Activated gamma-delta T cell treated with Interleukin-2 at 50 U/mL for 16 hours (primary cell): Measurements from ENCODE around the gene BFAR.
"Not testable (repeated sequence)": the region's sequence is repeated elsewhere in the genome, so short reads cannot be mapped to it uniquely, and the experiment has no call there.

Source experiments
- DNase-seq: peaks from one replicate; pipeline ENCODE4 v3.0.0-alpha.2; 2020

The BFAR gene

DNA sequence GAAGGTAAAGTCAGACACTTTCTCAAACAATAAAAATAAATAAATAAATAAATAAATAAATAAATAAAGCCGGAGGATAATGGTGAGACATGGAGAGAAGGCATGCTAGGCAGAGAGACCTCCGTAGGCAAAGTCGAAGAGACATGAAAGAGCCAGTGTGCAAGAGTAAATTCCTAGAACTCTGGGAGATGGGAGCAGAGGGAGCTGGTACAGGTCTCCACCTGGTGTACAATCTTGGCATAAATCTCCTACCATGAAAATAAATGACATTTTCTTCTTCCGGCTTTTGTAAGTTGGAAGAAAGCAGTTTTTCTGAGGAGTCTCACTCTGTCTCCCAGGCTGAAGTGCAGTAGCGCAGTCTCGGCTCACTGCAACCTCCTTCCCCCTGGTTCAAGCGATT, 69.1 kb downstream of the BFAR start:
- not testable (repeated sequence) for DNase-seq

DNA sequence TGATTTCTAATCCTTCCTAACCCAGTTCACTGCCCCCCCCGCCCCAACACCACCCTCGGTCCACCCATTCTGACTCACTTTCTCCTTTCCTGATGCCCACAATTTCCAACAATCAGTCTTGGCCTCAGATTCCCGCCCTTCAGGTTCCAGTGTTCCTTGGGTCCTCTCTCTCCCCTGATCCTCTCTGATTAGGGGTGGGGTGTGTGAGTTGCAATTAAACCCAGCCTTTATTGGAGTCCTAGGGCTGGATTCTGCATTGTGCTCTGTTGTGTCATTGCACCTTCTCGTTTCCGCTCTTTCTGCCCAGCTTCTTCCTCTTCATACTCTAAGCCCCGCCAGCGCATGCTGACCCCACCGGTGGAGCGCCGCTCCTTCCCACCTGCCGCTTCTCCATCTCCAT, 69.9 kb downstream of the BFAR start:
- not testable (repeated sequence) for DNase-seq

DNA sequence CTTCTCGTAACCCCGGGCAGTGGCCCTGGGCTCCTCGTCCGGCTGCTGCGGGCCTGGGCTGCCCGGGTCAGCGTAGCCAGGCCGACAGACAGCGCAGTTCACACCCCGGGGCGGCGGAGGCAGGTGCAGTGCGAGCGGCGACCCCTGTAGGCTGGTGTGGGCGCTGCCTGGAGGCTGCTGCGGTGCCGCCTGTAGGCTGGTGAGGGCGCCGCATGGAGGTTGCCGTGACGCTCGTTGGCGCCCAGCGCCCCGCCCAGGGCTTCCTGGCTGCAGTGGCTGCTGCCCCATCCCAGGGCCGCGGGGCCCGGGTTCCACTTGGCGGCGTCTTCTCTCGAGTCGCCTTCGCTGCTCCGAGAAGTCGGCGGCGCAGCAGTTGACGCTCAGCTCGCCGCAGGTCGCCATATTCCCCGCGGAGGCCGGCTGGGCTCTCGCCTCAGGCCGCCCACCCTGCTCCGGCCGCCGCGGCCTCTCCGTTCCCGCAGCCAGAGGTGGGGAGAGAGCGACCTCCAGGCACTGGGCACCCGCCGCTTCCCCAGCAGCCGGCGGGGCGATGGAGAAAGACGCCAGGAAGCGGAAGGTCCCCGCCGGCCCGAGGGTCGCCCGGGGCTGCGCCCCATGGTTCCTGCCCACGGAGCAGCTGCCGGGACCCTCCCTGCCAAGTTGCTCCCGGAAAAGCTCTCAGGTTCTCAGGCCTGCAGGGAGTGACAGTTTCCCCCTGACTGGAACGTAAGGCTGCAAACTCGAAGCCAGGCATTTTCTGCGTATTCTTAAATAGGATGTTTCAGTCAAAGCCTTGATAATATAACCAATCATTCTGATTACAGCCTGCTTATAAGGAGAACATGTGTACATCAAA, 70.6 kb downstream of the BFAR start, which contains the start of gene NPIPA3:
NPIPA3 (plus strand) TSS at position 256 of the 856 bp plus-strand sequence. CDS start 5,533 bp downstream, outside the sequence.
- DNase-seq, result not testable (repeated sequence)
